H1 (cell line): ENCODE measurements around the gene GPR37.

ENCODE experiments used
- CBX5 ChIP-seq: fragments of 300-800, 300-1000 bp; sonication (generic); IDR thresholded peaks from 2 replicates; pipeline ENCODE4 v1.7.1; 2016; ENCODE audit warnings: antibody characterized with exemption, low read length, low read depth
- CTCF ChIP-seq, 3 experiments: IDR thresholded peaks; 1 replicate in 2 of 3; 2 replicates in 1 of 3; pipeline versions ENCODE4 v1.5.1 to v1.6.1; 2011; ENCODE audit warnings: low read length in 3 of 3, mild to moderate bottlenecking in 3 of 3, inconsistent platforms in 2 of 3, low read depth in 1 of 3, moderate library complexity in 1 of 3; ENCODE audit not compliant: insufficient read depth in 1 of 3; ENCODE audit errors: control extremely low read depth in 1 of 3
- EGR1 ChIP-seq: IDR thresholded peaks from 2 replicates; pipeline ENCODE4 v1.6.1; 2011; ENCODE audit warnings: low read depth, low read length, borderline replicate concordance
- EZH2 ChIP-seq: fragments of 200-600 bp; sonication (generic); IDR thresholded peaks from 2 replicates; pipeline ENCODE4 v1.7.1; 2012; ENCODE audit warnings: low read depth, mild to moderate bottlenecking, moderate library complexity, low read length, inconsistent platforms; ENCODE audit not compliant: severe bottlenecking
- KDM1A ChIP-seq: fragments of 200-600, 300-600 bp; sonication (generic); IDR thresholded peaks from 2 replicates; pipeline ENCODE4 v1.7.1; 2016; ENCODE audit warnings: mild to moderate bottlenecking, low read length, borderline replicate concordance
- TCF12 ChIP-seq: IDR thresholded peaks from 2 replicates; pipeline ENCODE4 v1.6.1; 2011; ENCODE audit warnings: low read depth, mild to moderate bottlenecking, low read length
- USF2 ChIP-seq: IDR thresholded peaks from 2 replicates; pipeline ENCODE4 v1.6.1; 2011; ENCODE audit warnings: low read length, improper control_type of control experiment
- TF ChIP-seq, protein P1 (sequence below): fragments of 300-600 bp; sonication (generic); IDR thresholded peaks from 2 replicates; pipeline ENCODE4 v1.7.1; 2012; ENCODE audit warnings: low read length, moderate library complexity, mild to moderate bottlenecking, inconsistent platforms; ENCODE audit not compliant: insufficient replicate concordance

DNA sequence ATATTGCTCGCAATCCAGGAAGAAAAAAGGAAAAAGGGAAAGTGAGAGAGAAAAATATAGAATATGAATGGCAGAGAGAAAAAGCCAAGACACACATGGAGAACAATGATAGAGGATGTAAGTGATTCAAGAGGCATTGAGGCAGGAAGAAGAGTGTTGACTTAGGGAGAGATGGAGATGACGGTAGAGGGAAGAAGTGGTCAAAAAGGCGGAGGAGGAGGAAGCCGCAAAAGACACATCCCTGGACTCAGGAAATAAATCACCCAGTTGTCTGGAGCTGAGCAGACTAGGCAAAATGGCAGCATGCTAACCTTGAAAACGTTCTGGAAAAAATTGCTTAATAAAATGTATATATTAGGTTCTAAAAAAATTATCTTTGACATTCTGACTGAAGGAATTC, 17.7 kb upstream of the GPR37 start:
- TF ChIP-seq, protein P1, sequence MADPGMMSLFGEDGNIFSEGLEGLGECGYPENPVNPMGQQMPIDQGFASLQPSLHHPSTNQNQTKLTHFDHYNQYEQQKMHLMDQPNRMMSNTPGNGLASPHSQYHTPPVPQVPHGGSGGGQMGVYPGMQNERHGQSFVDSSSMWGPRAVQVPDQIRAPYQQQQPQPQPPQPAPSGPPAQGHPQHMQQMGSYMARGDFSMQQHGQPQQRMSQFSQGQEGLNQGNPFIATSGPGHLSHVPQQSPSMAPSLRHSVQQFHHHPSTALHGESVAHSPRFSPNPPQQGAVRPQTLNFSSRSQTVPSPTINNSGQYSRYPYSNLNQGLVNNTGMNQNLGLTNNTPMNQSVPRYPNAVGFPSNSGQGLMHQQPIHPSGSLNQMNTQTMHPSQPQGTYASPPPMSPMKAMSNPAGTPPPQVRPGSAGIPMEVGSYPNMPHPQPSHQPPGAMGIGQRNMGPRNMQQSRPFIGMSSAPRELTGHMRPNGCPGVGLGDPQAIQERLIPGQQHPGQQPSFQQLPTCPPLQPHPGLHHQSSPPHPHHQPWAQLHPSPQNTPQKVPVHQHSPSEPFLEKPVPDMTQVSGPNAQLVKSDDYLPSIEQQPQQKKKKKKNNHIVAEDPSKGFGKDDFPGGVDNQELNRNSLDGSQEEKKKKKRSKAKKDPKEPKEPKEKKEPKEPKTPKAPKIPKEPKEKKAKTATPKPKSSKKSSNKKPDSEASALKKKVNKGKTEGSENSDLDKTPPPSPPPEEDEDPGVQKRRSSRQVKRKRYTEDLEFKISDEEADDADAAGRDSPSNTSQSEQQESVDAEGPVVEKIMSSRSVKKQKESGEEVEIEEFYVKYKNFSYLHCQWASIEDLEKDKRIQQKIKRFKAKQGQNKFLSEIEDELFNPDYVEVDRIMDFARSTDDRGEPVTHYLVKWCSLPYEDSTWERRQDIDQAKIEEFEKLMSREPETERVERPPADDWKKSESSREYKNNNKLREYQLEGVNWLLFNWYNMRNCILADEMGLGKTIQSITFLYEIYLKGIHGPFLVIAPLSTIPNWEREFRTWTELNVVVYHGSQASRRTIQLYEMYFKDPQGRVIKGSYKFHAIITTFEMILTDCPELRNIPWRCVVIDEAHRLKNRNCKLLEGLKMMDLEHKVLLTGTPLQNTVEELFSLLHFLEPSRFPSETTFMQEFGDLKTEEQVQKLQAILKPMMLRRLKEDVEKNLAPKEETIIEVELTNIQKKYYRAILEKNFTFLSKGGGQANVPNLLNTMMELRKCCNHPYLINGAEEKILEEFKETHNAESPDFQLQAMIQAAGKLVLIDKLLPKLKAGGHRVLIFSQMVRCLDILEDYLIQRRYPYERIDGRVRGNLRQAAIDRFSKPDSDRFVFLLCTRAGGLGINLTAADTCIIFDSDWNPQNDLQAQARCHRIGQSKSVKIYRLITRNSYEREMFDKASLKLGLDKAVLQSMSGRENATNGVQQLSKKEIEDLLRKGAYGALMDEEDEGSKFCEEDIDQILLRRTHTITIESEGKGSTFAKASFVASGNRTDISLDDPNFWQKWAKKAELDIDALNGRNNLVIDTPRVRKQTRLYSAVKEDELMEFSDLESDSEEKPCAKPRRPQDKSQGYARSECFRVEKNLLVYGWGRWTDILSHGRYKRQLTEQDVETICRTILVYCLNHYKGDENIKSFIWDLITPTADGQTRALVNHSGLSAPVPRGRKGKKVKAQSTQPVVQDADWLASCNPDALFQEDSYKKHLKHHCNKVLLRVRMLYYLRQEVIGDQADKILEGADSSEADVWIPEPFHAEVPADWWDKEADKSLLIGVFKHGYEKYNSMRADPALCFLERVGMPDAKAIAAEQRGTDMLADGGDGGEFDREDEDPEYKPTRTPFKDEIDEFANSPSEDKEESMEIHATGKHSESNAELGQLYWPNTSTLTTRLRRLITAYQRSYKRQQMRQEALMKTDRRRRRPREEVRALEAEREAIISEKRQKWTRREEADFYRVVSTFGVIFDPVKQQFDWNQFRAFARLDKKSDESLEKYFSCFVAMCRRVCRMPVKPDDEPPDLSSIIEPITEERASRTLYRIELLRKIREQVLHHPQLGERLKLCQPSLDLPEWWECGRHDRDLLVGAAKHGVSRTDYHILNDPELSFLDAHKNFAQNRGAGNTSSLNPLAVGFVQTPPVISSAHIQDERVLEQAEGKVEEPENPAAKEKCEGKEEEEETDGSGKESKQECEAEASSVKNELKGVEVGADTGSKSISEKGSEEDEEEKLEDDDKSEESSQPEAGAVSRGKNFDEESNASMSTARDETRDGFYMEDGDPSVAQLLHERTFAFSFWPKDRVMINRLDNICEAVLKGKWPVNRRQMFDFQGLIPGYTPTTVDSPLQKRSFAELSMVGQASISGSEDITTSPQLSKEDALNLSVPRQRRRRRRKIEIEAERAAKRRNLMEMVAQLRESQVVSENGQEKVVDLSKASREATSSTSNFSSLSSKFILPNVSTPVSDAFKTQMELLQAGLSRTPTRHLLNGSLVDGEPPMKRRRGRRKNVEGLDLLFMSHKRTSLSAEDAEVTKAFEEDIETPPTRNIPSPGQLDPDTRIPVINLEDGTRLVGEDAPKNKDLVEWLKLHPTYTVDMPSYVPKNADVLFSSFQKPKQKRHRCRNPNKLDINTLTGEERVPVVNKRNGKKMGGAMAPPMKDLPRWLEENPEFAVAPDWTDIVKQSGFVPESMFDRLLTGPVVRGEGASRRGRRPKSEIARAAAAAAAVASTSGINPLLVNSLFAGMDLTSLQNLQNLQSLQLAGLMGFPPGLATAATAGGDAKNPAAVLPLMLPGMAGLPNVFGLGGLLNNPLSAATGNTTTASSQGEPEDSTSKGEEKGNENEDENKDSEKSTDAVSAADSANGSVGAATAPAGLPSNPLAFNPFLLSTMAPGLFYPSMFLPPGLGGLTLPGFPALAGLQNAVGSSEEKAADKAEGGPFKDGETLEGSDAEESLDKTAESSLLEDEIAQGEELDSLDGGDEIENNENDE = no peak
- TF ChIP-seq EGR1 (no peak), CTCF (IDR thresholded peaks at IDR 0.05; ENCODE audit: control extremely low read depth in 1 of 3, insufficient read depth in 1 of 3, low read depth in 1 of 3, low read length in 3 of 3) (no peak), USF2 (no peak), CBX5 (no peak), KDM1A (no peak), TCF12 (no peak), EZH2 (no peak)
